Panc1 (cell line): ENCODE results near the gene TSHR.

Source experiments
- CTCF ChIP-seq: fragments of 450-650 bp; IDR thresholded peaks from 2 replicates; pipeline ENCODE4 v1.5.1; 2017; ENCODE audit warnings: mild to moderate bottlenecking
- POLR2AphosphoS5 ChIP-seq: IDR thresholded peaks from 2 replicates; pipeline ENCODE4 v1.6.1; 2012; ENCODE audit warnings: mild to moderate bottlenecking, low read depth, low read length, moderate library complexity
- REST ChIP-seq, 2 experiments: IDR thresholded peaks; 2 replicates each; pipeline ENCODE4 v1.6.1; 2011 to 2012; ENCODE audit warnings: low read depth in 2 of 2, control low read depth in 1 of 2, low read length in 1 of 2, mild to moderate bottlenecking in 1 of 2, moderate library complexity in 1 of 2; ENCODE audit not compliant: insufficient read depth in 1 of 2
- SIN3A ChIP-seq: IDR thresholded peaks from 2 replicates; pipeline ENCODE4 v1.6.1; 2012; ENCODE audit warnings: low read depth, mild to moderate bottlenecking, low read length, moderate library complexity, borderline replicate concordance; ENCODE audit not compliant: insufficient read depth
- TCF7L2 ChIP-seq: IDR thresholded peaks from 2 replicates; pipeline ENCODE4 v1.6.1; 2011; ENCODE audit warnings: mild to moderate bottlenecking, low read depth, low read length, inconsistent platforms

- TF ChIP-seq CTCF: no peak
- no peak for TF ChIP-seq SIN3A
- no peak for TF ChIP-seq TCF7L2
- TF ChIP-seq POLR2AphosphoS5: no peak
- no peak for TF ChIP-seq REST (IDR thresholded peaks at IDR 0.05; ENCODE audit: insufficient read depth in 1 of 2, low read depth in 2 of 2, low read length in 1 of 2)
Observed at GRCh38 chr14:80979951-80980350, 24.5 kb downstream of the TSHR start.
